ENCODE results near the gene MS4A15.

MS4A15 gene

GRCh38 chr11:60780774-60781173, 24.1 kb downstream of the MS4A15 start:
- DNase-seq, result no peak

- no peak for DNase-seq
These were observed 24.8 kb downstream of the MS4A15 start for GRCh38 chr11:60781286-60781980.

- no peak for DNase-seq
These were observed 25.3 kb downstream of the MS4A15 start for GRCh38 chr11:60781981-60782316.

GRCh38 chr11:60782393-60783140, 25.9 kb downstream of the MS4A15 start:
- DNase-seq, result no peak

- DNase-seq, result no peak
These were observed 26.4 kb downstream of the MS4A15 start for GRCh38 chr11:60783141-60783484.

GRCh38 chr11:60783911-60784310, 27.2 kb downstream of the MS4A15 start:
- no peak for DNase-seq

- DNase-seq, result no peak
These were observed 28.5 kb downstream of the MS4A15 start, which contains the start of gene MS4A10 for GRCh38 chr11:60785136-60785535. TSS of gene MS4A10 (plus strand) at chr11:60785333. CDS start at chr11:60790336, 5,003 bp downstream.

GRCh38 chr11:60785806-60786361, 29.2 kb downstream of the MS4A15 start:
- DNase-seq, result no peak

GRCh38 chr11:60786811-60787567, 30.3 kb downstream of the MS4A15 start:
- DNase-seq, result no peak

- DNase-seq, result no peak
These were observed 31.9 kb downstream of the MS4A15 start for GRCh38 chr11:60788401-60789125.

GRCh38 chr11:60790726-60791125, 34.1 kb downstream of the MS4A15 start:
- DNase-seq, result no peak

GRCh38 chr11:60791153-60791933, 34.7 kb downstream of the MS4A15 start:
- no peak for DNase-seq

GRCh38 chr11:60792521-60792920, 35.9 kb downstream of the MS4A15 start:
- no peak for DNase-seq

- no peak for DNase-seq
These were observed 38.6 kb downstream of the MS4A15 start for GRCh38 chr11:60795291-60795690.

- DNase-seq, result no peak
These were observed 41.4 kb downstream of the MS4A15 start for GRCh38 chr11:60797846-60798630.

GRCh38 chr11:60798631-60799030, 42.0 kb downstream of the MS4A15 start:
- DNase-seq, result no peak

- DNase-seq, result no peak
These were observed 44.5 kb downstream of the MS4A15 start for GRCh38 chr11:60801194-60801593.

GRCh38 chr11:60803273-60803936, 46.7 kb downstream of the MS4A15 start:
- no peak for DNase-seq

GRCh38 chr11:60809249-60809648, 52.6 kb downstream of the MS4A15 start:
- DNase-seq, result no peak

GRCh38 chr11:60809691-60810090, 53.0 kb downstream of the MS4A15 start:
- no peak for DNase-seq

- DNase-seq, result no peak
These were observed 53.5 kb downstream of the MS4A15 start for GRCh38 chr11:60810151-60810550.

Data from GF-D8 (cell line).